ENCODE data around the gene ZDHHC17. TPM values are rescaled to one million over a fixed set of nuclear protein-coding genes. Genes with fewer than 3 reads are reported as not detected.

ZDHHC17 gene, protein sequence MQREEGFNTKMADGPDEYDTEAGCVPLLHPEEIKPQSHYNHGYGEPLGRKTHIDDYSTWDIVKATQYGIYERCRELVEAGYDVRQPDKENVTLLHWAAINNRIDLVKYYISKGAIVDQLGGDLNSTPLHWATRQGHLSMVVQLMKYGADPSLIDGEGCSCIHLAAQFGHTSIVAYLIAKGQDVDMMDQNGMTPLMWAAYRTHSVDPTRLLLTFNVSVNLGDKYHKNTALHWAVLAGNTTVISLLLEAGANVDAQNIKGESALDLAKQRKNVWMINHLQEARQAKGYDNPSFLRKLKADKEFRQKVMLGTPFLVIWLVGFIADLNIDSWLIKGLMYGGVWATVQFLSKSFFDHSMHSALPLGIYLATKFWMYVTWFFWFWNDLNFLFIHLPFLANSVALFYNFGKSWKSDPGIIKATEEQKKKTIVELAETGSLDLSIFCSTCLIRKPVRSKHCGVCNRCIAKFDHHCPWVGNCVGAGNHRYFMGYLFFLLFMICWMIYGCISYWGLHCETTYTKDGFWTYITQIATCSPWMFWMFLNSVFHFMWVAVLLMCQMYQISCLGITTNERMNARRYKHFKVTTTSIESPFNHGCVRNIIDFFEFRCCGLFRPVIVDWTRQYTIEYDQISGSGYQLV
- total RNA-seq (59.4 TPM), polyA plus RNA-seq (ENCODE audit: insufficient read depth in 1 of 8, insufficient read length in 8 of 8, low replicate concordance in 1 of 8) (10 to 100 TPM; 33.4 to 52.1 (median 37.3) TPM)
- long read RNA-seq, donor 1: 0 reads
- long read RNA-seq, donor 2: 0 reads
- long read RNA-seq, donor 3, full-length matches to known transcripts: 4 of 10 reads
- long read RNA-seq, donor 3, partial matches to known transcripts: 6 of 10 reads
- long read RNA-seq, donor 3, other reads (novel, unspliced or antisense): 0 of 10 reads
- long read RNA-seq, donor 4: 0 reads
- long read RNA-seq, donor 5, full-length matches to known transcripts: 2 of 2 reads
- long read RNA-seq, donor 5, partial matches to known transcripts: 0 of 2 reads
- long read RNA-seq, donor 5, other reads (novel, unspliced or antisense): 0 of 2 reads
- long read RNA-seq, donor 6, full-length matches to known transcripts: 6 of 6 reads
- long read RNA-seq, donor 6, partial matches to known transcripts: 0 of 6 reads
- long read RNA-seq, donor 6, other reads (novel, unspliced or antisense): 0 of 6 reads
- long read RNA-seq, donor 7, full-length matches to known transcripts: 3 of 3 reads
- long read RNA-seq, donor 7, partial matches to known transcripts: 0 of 3 reads
- long read RNA-seq, donor 7, other reads (novel, unspliced or antisense): 0 of 3 reads
- long read RNA-seq, donor 8, full-length matches to known transcripts: 2 of 2 reads
- long read RNA-seq, donor 8, partial matches to known transcripts: 0 of 2 reads
- long read RNA-seq, donor 8, other reads (novel, unspliced or antisense): 0 of 2 reads
- long read RNA-seq, donor 9, full-length matches to known transcripts: 2 of 16 reads
- long read RNA-seq, donor 9, partial matches to known transcripts: 14 of 16 reads
- long read RNA-seq, donor 9, other reads (novel, unspliced or antisense): 0 of 16 reads
- long read RNA-seq, donor 10, partial matches to known transcripts: 0 of 1 reads
- long read RNA-seq, donor 10, other reads (novel, unspliced or antisense): 0 of 1 reads
- long read RNA-seq, donor 11, full-length matches to known transcripts: 1 of 1 reads
- long read RNA-seq, donor 11, partial matches to known transcripts: 0 of 1 reads
- long read RNA-seq, donor 11, other reads (novel, unspliced or antisense): 0 of 1 reads

GRCh38 chr12:76763746-76764675, at the start of gene ZDHHC17:
TSS of gene ZDHHC17 (plus strand) at chr12:76764115. CDS start at chr12:76764237, 122 bp downstream.
- Histone ChIP-seq H3K4me3 (ENCODE audit: low read length) (peak within 1 kb of the TSS; percentile 92), H3K4me1 (ENCODE audit: control insufficient read depth, insufficient read depth, low read length) (peaks cover 10% of the 10 kb centered on the region), H3K27ac (ENCODE audit: low read length) (peak within 1 kb of the TSS; percentile 99), H3K36me3 (ENCODE audit: control insufficient read depth, insufficient read depth, low read length) (no peaks in the 10 kb centered on the region), H3K27me3 (ENCODE audit: control insufficient read depth, insufficient read depth, low read length) (no peaks in the 10 kb centered on the region), H3K9me3 (replicated peaks; ENCODE audit: control insufficient read depth, low read depth, low read length) (no peaks in the 10 kb centered on the region)
- DNase-seq: peak; percentile 98
- under 1% methylated on average over 63 of the region's 93 CpGs for WGBS (ENCODE audit: insufficient coverage)

DNA sequence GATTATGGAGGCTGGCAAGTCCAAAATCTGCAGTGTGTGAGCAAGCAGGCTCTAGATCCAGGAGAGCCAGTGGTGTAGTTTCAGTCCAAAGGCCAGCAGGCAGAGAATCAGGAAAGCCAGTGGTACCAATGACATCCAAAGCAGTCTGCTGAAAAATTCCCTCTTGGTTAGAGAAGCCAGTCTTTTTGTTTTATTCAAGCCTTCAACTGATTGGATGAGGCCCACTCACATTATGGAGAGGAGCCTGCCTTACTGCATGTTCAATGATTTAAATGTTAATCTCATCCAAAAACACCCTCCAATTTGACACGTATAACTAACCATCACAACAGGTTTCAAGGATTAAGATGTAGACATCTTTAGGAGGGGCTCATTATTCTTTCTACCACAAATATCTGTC, 49.5 kb upstream of the ZDHHC17 start:
- no CpG with 5 or more reads among the region's 1 CpG for WGBS (ENCODE audit: insufficient coverage)
- no peak for DNase-seq
- Histone ChIP-seq H3K4me3 (ENCODE audit: low read length) (no peak overlapping the region), H3K4me1 (ENCODE audit: control insufficient read depth, insufficient read depth, low read length) (no peaks in the 10 kb centered on the region), H3K27me3 (ENCODE audit: control insufficient read depth, insufficient read depth, low read length) (no peaks in the 10 kb centered on the region), H3K9me3 (replicated peaks; ENCODE audit: control insufficient read depth, low read depth, low read length) (no peaks in the 10 kb centered on the region), H3K36me3 (ENCODE audit: control insufficient read depth, insufficient read depth, low read length) (no peaks in the 10 kb centered on the region), H3K27ac (ENCODE audit: low read length) (no peak overlapping the region)

GRCh38 chr12:76714861-76715260, 49.1 kb upstream of the ZDHHC17 start:
- WGBS (ENCODE audit: insufficient coverage): no CpG with 5 or more reads among the region's 3 CpGs
- H3K27me3 ChIP-seq (ENCODE audit: control insufficient read depth, insufficient read depth, low read length): no peaks in the 10 kb centered on the region
- no peaks in the 10 kb centered on the region for H3K4me1 ChIP-seq (ENCODE audit: control insufficient read depth, insufficient read depth, low read length)
- no peak overlapping the region for H3K27ac ChIP-seq (ENCODE audit: low read length)
- DNase-seq: no peak
- no peaks in the 10 kb centered on the region for H3K36me3 ChIP-seq (ENCODE audit: control insufficient read depth, insufficient read depth, low read length)
- no peak overlapping the region for H3K4me3 ChIP-seq (ENCODE audit: low read length)
- no peaks in the 10 kb centered on the region for H3K9me3 ChIP-seq (replicated peaks; ENCODE audit: control insufficient read depth, low read depth, low read length)

GRCh38 chr12:76715332-76715731, 48.6 kb upstream of the ZDHHC17 start:
- no peak for DNase-seq
- Histone ChIP-seq H3K4me1 (ENCODE audit: control insufficient read depth, insufficient read depth, low read length) (no peaks in the 10 kb centered on the region), H3K27ac (ENCODE audit: low read length) (no peak overlapping the region), H3K9me3 (replicated peaks; ENCODE audit: control insufficient read depth, low read depth, low read length) (no peaks in the 10 kb centered on the region), H3K4me3 (ENCODE audit: low read length) (no peak overlapping the region), H3K27me3 (ENCODE audit: control insufficient read depth, insufficient read depth, low read length) (no peaks in the 10 kb centered on the region), H3K36me3 (ENCODE audit: control insufficient read depth, insufficient read depth, low read length) (no peaks in the 10 kb centered on the region)
- 60% methylated on average over 1 of the region's 3 CpGs for WGBS (ENCODE audit: insufficient coverage)

- Histone ChIP-seq H3K27ac (ENCODE audit: low read length) (no peak overlapping the region), H3K27me3 (ENCODE audit: control insufficient read depth, insufficient read depth, low read length) (no peaks in the 10 kb centered on the region), H3K4me1 (ENCODE audit: control insufficient read depth, insufficient read depth, low read length) (no peaks in the 10 kb centered on the region), H3K4me3 (ENCODE audit: low read length) (no peak overlapping the region), H3K36me3 (ENCODE audit: control insufficient read depth, insufficient read depth, low read length) (no peaks in the 10 kb centered on the region), H3K9me3 (replicated peaks; ENCODE audit: control insufficient read depth, low read depth, low read length) (no peaks in the 10 kb centered on the region)
- no peak for DNase-seq
- no CpG with 5 or more reads among the region's 1 CpG for WGBS (ENCODE audit: insufficient coverage)
Observed at GRCh38 chr12:76717314-76717713, 46.6 kb upstream of the ZDHHC17 start.

- 81% methylated on average over 2 of the region's 5 CpGs for WGBS (ENCODE audit: insufficient coverage)
- Histone ChIP-seq H3K4me3 (ENCODE audit: low read length) (no peak overlapping the region), H3K27me3 (ENCODE audit: control insufficient read depth, insufficient read depth, low read length) (no peaks in the 10 kb centered on the region), H3K4me1 (ENCODE audit: control insufficient read depth, insufficient read depth, low read length) (no peaks in the 10 kb centered on the region), H3K36me3 (ENCODE audit: control insufficient read depth, insufficient read depth, low read length) (no peaks in the 10 kb centered on the region), H3K9me3 (replicated peaks; ENCODE audit: control insufficient read depth, low read depth, low read length) (no peaks in the 10 kb centered on the region), H3K27ac (ENCODE audit: low read length) (no peak overlapping the region)
- no peak for DNase-seq
Observed at GRCh38 chr12:76719171-76720041, 44.5 kb upstream of the ZDHHC17 start.

- no peak for DNase-seq
- Histone ChIP-seq H3K27ac (ENCODE audit: low read length) (no peak overlapping the region), H3K36me3 (ENCODE audit: control insufficient read depth, insufficient read depth, low read length) (no peaks in the 10 kb centered on the region), H3K4me3 (ENCODE audit: low read length) (no peak overlapping the region), H3K27me3 (ENCODE audit: control insufficient read depth, insufficient read depth, low read length) (no peaks in the 10 kb centered on the region), H3K4me1 (ENCODE audit: control insufficient read depth, insufficient read depth, low read length) (no peaks in the 10 kb centered on the region), H3K9me3 (replicated peaks; ENCODE audit: control insufficient read depth, low read depth, low read length) (no peaks in the 10 kb centered on the region)
- WGBS (ENCODE audit: insufficient coverage): no CpG with 5 or more reads among the region's 2 CpGs
Observed at GRCh38 chr12:76720068-76720467, 43.8 kb upstream of the ZDHHC17 start.

DNA sequence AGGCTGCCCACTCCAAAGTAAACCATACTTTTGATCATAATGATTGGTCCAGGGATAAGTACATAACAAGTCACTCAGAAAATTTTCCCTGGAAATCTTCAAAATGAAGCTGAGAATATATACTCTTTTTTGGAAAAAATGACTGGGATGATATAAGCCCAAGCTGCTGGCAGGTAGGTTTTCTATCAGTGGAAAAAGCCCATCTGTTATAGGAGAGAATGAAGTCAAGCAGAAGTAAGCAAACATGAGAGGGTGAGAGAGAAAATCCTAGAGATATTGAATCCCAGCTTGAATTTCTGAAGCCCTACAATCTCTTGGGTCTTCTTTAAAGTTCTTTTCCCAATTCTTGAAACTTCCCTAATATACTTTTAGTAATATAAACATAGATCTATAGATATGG, 37.3 kb upstream of the ZDHHC17 start:
- no peak for DNase-seq
- Histone ChIP-seq H3K4me3 (ENCODE audit: low read length) (no peak overlapping the region), H3K36me3 (ENCODE audit: control insufficient read depth, insufficient read depth, low read length) (no peaks in the 10 kb centered on the region), H3K4me1 (ENCODE audit: control insufficient read depth, insufficient read depth, low read length) (no peaks in the 10 kb centered on the region), H3K9me3 (replicated peaks; ENCODE audit: control insufficient read depth, low read depth, low read length) (no peaks in the 10 kb centered on the region), H3K27ac (ENCODE audit: low read length) (no peak overlapping the region), H3K27me3 (ENCODE audit: control insufficient read depth, insufficient read depth, low read length) (no peaks in the 10 kb centered on the region)
